K562 (cell line): ENCODE data around the gene MAP1A. TPM values are rescaled to one million over a fixed set of nuclear protein-coding genes. Genes with fewer than 3 reads are reported as not detected.

Experiments used
- CCNT2 ChIP-seq: IDR thresholded peaks from 2 replicates; pipeline ENCODE4 v1.6.1; 2011; ENCODE audit warnings: borderline replicate concordance, low read depth, mild to moderate bottlenecking, moderate library complexity, mixed read lengths, low read length; ENCODE audit not compliant: insufficient read length; ENCODE audit errors: extremely low read depth
- DACH1 ChIP-seq: fragments of 450-650 bp; IDR thresholded peaks from 2 replicates; pipeline ENCODE4 v1.6.1; 2018; ENCODE audit not compliant: partially characterized antibody
- TBL1XR1 ChIP-seq, 2 experiments: IDR thresholded peaks; 2 replicates each; pipeline ENCODE4 v1.6.1; 2012; ENCODE audit warnings: improper control_type of control experiment in 2 of 2, low read length in 2 of 2, mild to moderate bottlenecking in 1 of 2
- TEAD4 ChIP-seq, 2 experiments: sonication (generic) in 1 of 2; formaldehyde crosslinking in 1 of 2; IDR thresholded peaks; 2 replicates each; pipeline versions ENCODE4 v1.6.1 to v1.8.0; 2012 to 2022; ENCODE audit warnings: borderline replicate concordance in 1 of 2, inconsistent platforms in 1 of 2, low read length in 1 of 2, mild to moderate bottlenecking in 1 of 2, missing genetic modification reagents in 1 of 2
- polyA plus RNA-seq, 8 experiments: library from polyadenylated mRNA; depleted of rRNA in 4 of 8; stranded (reverse) in 5 of 8; unstranded in 3 of 8; fragments of >200 nt; fragmentation: Nextera tagmentation in 2 of 8; fragmentation: Illumina TruSeq in 1 of 8; extraction: Ambion mirVana in 2 of 8; extraction: Trizol in 1 of 8; gene quantifications; 2 replicates each; pipeline versions ENCODE4 v1.2.1 to v1.2.3, GENCODE V29; 2011 to 2014; ENCODE audit warnings: inconsistent platforms in 1 of 8, missing spikeins in 1 of 8
- total RNA-seq, 7 experiments: library from RNA; depleted of rRNA in 6 of 7; stranded (reverse); fragments of >200 nt in 6 of 7; fragmentation: Illumina TruSeq in 2 of 7; extraction: Trizol in 2 of 7; gene quantifications; 2 replicates each; pipeline versions ENCODE4 v1.2.1 to v1.2.3, GENCODE V29; 2011 to 2021; ENCODE audit warnings: low replicate concordance in 1 of 7
- TF ChIP-seq, protein P1 (sequence below), 2 experiments: fragments of 450-650 bp; conservative IDR thresholded peaks; 2 replicates each; pipeline ENCODE4 v1.6.1; 2017; ENCODE audit warnings: mild to moderate bottlenecking in 2 of 2, moderate library complexity in 2 of 2
- TF ChIP-seq, protein P2 (sequence below), 2 experiments: fragments of 450-650 bp; IDR thresholded peaks; 2 replicates each; pipeline ENCODE4 v1.6.1; 2016
- TF ChIP-seq, protein P3 (sequence below): fragments of 450-650 bp; IDR thresholded peaks from 2 replicates; pipeline ENCODE4 v1.6.1; 2017; ENCODE audit warnings: antibody characterized with exemption, mild to moderate bottlenecking
- TF ChIP-seq, protein P4 (sequence below): fragments of 450-650 bp; IDR thresholded peaks from 2 replicates; pipeline ENCODE4 v1.6.1; 2016
- TF ChIP-seq, protein P5 (sequence below): fragments of 200-800 bp; sonication (Bioruptor generic); IDR thresholded peaks from 2 replicates; pipeline ENCODE4 v1.6.1; 2017; ENCODE audit warnings: missing genetic modification characterization, missing compliant biosample characterization
- TF ChIP-seq, protein P6 (sequence below), 2 experiments: fragments of 450-650 bp in 1 of 2; IDR thresholded peaks; 2 replicates each; pipeline ENCODE4 v1.6.1; 2011 to 2017; ENCODE audit warnings: low read depth in 2 of 2, antibody characterized with exemption in 1 of 2, borderline replicate concordance in 1 of 2, low read length in 1 of 2, mild to moderate bottlenecking in 1 of 2, mixed read lengths in 1 of 2; ENCODE audit not compliant: control insufficient read depth in 1 of 2

Gene MAP1A
- total and polyA plus RNA-seq, 9 of the 15 experiments (the other 6 are each of a cell fraction or from before 2014, with no cell fraction given): 2.0 to 20.3 (median 7.3) TPM

DNA sequence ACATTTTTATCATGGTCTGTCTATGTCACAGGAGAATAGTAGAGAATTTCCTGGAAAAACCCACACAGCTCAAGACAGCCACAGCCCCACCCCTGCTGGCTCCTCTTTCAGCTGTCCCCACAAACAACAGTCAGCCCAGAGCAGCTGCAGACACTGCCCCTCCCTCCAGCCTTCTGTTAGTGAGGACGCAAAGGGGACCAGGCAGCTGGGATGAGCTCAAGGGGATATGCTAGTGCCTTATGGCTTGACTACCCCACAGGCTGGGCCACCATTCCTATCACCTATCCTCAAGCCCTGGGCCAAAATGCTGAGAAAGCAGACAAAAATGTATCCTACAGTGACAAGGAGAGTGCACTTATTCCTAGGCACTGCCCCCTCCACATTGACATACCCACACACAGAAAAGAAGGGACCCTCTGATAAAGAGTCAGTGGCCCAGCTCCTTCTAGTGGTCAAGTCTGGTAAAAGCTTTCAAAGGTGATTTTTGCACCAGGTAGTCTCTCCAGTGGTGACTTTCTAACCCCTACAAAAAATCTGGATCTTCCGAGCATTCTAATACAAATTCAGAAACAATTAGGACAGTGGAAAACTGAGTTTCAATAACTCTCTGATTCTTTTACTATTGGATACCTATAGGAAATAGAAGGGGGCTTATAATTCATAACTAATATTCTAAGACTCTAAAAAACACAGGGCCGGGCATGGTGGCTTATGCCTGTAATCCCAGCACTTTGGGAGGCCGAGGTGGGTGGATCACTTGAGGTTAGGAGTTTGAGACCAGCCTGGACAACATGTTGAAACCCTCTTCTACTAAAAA is 3.0 kb upstream of the MAP1A start (continued):
- no peak for TF ChIP-seq CCNT2
- TF ChIP-seq, protein P1, sequence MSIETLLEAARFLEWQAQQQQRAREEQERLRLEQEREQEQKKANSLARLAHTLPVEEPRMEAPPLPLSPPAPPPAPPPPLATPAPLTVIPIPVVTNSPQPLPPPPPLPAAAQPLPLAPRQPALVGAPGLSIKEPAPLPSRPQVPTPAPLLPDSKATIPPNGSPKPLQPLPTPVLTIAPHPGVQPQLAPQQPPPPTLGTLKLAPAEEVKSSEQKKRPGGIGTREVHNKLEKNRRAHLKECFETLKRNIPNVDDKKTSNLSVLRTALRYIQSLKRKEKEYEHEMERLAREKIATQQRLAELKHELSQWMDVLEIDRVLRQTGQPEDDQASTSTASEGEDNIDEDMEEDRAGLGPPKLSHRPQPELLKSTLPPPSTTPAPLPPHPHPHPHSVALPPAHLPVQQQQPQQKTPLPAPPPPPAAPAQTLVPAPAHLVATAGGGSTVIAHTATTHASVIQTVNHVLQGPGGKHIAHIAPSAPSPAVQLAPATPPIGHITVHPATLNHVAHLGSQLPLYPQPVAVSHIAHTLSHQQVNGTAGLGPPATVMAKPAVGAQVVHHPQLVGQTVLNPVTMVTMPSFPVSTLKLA (conservative IDR thresholded peaks at IDR 0.05): peak in 1 of 2 experiments; percentile 64; a peak in 1 of 4 replicates
- peak; percentile 79 for TF ChIP-seq DACH1
- TF ChIP-seq, protein P2, sequence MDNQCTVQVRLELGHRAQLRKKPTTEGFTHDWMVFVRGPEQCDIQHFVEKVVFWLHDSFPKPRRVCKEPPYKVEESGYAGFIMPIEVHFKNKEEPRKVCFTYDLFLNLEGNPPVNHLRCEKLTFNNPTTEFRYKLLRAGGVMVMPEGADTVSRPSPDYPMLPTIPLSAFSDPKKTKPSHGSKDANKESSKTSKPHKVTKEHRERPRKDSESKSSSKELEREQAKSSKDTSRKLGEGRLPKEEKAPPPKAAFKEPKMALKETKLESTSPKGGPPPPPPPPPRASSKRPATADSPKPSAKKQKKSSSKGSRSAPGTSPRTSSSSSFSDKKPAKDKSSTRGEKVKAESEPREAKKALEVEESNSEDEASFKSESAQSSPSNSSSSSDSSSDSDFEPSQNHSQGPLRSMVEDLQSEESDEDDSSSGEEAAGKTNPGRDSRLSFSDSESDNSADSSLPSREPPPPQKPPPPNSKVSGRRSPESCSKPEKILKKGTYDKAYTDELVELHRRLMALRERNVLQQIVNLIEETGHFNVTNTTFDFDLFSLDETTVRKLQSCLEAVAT (IDR thresholded peaks at IDR 0.05): peak in 1 of 2 experiments; percentile 80; a peak in 1 of 4 replicates
- TF ChIP-seq, protein P3, sequence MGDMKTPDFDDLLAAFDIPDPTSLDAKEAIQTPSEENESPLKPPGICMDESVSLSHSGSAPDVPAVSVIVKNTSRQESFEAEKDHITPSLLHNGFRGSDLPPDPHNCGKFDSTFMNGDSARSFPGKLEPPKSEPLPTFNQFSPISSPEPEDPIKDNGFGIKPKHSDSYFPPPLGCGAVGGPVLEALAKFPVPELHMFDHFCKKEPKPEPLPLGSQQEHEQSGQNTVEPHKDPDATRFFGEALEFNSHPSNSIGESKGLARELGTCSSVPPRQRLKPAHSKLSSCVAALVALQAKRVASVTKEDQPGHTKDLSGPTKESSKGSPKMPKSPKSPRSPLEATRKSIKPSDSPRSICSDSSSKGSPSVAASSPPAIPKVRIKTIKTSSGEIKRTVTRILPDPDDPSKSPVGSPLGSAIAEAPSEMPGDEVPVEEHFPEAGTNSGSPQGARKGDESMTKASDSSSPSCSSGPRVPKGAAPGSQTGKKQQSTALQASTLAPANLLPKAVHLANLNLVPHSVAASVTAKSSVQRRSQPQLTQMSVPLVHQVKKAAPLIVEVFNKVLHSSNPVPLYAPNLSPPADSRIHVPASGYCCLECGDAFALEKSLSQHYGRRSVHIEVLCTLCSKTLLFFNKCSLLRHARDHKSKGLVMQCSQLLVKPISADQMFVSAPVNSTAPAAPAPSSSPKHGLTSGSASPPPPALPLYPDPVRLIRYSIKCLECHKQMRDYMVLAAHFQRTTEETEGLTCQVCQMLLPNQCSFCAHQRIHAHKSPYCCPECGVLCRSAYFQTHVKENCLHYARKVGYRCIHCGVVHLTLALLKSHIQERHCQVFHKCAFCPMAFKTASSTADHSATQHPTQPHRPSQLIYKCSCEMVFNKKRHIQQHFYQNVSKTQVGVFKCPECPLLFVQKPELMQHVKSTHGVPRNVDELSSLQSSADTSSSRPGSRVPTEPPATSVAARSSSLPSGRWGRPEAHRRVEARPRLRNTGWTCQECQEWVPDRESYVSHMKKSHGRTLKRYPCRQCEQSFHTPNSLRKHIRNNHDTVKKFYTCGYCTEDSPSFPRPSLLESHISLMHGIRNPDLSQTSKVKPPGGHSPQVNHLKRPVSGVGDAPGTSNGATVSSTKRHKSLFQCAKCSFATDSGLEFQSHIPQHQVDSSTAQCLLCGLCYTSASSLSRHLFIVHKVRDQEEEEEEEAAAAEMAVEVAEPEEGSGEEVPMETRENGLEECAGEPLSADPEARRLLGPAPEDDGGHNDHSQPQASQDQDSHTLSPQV: 0 out of 2 replicates have a peak, but pooled peaks have one; percentile 44
- TF ChIP-seq TBL1XR1 (IDR thresholded peaks at IDR 0.05; ENCODE audit: low read length in 2 of 2): peak in 1 of 2 experiments; percentile 52; a peak in 1 of 4 replicates
- no peak for TF ChIP-seq TEAD4 (IDR thresholded peaks at IDR 0.05; ENCODE audit: low read length)
- no peak for TF ChIP-seq TEAD4 (CRISPR knock-in tag; IDR thresholded peaks at IDR 0.05; ENCODE audit: borderline replicate concordance)
- TF ChIP-seq, protein P4, sequence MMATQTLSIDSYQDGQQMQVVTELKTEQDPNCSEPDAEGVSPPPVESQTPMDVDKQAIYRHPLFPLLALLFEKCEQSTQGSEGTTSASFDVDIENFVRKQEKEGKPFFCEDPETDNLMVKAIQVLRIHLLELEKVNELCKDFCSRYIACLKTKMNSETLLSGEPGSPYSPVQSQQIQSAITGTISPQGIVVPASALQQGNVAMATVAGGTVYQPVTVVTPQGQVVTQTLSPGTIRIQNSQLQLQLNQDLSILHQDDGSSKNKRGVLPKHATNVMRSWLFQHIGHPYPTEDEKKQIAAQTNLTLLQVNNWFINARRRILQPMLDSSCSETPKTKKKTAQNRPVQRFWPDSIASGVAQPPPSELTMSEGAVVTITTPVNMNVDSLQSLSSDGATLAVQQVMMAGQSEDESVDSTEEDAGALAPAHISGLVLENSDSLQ: 0 out of 2 replicates have a peak, but pooled peaks have one; percentile 51
- TF ChIP-seq, protein P5, sequence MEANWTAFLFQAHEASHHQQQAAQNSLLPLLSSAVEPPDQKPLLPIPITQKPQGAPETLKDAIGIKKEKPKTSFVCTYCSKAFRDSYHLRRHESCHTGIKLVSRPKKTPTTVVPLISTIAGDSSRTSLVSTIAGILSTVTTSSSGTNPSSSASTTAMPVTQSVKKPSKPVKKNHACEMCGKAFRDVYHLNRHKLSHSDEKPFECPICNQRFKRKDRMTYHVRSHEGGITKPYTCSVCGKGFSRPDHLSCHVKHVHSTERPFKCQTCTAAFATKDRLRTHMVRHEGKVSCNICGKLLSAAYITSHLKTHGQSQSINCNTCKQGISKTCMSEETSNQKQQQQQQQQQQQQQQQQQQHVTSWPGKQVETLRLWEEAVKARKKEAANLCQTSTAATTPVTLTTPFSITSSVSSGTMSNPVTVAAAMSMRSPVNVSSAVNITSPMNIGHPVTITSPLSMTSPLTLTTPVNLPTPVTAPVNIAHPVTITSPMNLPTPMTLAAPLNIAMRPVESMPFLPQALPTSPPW: peak; percentile 57
- TF ChIP-seq, protein P6, sequence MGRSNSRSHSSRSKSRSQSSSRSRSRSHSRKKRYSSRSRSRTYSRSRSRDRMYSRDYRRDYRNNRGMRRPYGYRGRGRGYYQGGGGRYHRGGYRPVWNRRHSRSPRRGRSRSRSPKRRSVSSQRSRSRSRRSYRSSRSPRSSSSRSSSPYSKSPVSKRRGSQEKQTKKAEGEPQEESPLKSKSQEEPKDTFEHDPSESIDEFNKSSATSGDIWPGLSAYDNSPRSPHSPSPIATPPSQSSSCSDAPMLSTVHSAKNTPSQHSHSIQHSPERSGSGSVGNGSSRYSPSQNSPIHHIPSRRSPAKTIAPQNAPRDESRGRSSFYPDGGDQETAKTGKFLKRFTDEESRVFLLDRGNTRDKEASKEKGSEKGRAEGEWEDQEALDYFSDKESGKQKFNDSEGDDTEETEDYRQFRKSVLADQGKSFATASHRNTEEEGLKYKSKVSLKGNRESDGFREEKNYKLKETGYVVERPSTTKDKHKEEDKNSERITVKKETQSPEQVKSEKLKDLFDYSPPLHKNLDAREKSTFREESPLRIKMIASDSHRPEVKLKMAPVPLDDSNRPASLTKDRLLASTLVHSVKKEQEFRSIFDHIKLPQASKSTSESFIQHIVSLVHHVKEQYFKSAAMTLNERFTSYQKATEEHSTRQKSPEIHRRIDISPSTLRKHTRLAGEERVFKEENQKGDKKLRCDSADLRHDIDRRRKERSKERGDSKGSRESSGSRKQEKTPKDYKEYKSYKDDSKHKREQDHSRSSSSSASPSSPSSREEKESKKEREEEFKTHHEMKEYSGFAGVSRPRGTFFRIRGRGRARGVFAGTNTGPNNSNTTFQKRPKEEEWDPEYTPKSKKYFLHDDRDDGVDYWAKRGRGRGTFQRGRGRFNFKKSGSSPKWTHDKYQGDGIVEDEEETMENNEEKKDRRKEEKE (IDR thresholded peaks at IDR 0.05; ENCODE audit: borderline replicate concordance in 1 of 2, control insufficient read depth in 1 of 2, low read depth in 2 of 2, low read length in 1 of 2): no peak
